GM12878 (cell line): ENCODE results near the gene AQP3.
"Not testable (repeated sequence)": the region's sequence is repeated elsewhere in the genome, so short reads cannot be mapped to it uniquely, and the experiment has no call there.

Experiments used
- CEBPB ChIP-seq, 2 experiments: fragments of 150-350 bp in 1 of 2; IDR thresholded peaks; 2 replicates each; pipeline ENCODE4 v1.6.1; 2012 to 2014; ENCODE audit warnings: low read depth in 2 of 2, low read length in 2 of 2, borderline replicate concordance in 1 of 2, inconsistent platforms in 1 of 2
- NFYB ChIP-seq: IDR thresholded peaks from 2 replicates; pipeline ENCODE4 v1.6.1; 2011; ENCODE audit warnings: low read depth, mild to moderate bottlenecking, low read length, improper control_type of control experiment, moderate library complexity; ENCODE audit not compliant: insufficient read depth
- POLR2A ChIP-seq: IDR thresholded peaks from 2 replicates; pipeline ENCODE4 v1.6.1; 2011; ENCODE audit warnings: low read depth, mild to moderate bottlenecking, low read length
- SP1 ChIP-seq: IDR thresholded peaks from one replicate; pipeline ENCODE4 v1.6.1; 2011; ENCODE audit warnings: low read depth, low read length
- TBL1XR1 ChIP-seq: IDR thresholded peaks from 2 replicates; pipeline ENCODE4 v1.6.1; 2012; ENCODE audit warnings: low read depth, low read length, improper control_type of control experiment
- ZZZ3 ChIP-seq: IDR thresholded peaks from 2 replicates; pipeline ENCODE4 v1.6.1; 2011; ENCODE audit warnings: low read depth; ENCODE audit not compliant: control insufficient read depth, insufficient read length
- TF ChIP-seq, protein P1 (sequence below): fragments of 450-650 bp; IDR thresholded peaks from 2 replicates; pipeline ENCODE4 v1.6.1; 2017; ENCODE audit warnings: antibody characterized with exemption, mild to moderate bottlenecking, moderate library complexity
- TF ChIP-seq, protein P2 (sequence below): fragments of 450-650 bp; IDR thresholded peaks from 2 replicates; pipeline ENCODE4 v1.6.1; 2016; ENCODE audit warnings: mild to moderate bottlenecking, moderate library complexity, borderline replicate concordance
- TF ChIP-seq, protein P3 (sequence below), 3 experiments: IDR thresholded peaks in 2 of 3; conservative IDR thresholded peaks in 1 of 3; 2 replicates each; pipeline ENCODE4 v1.5.1; 2011; ENCODE audit warnings: low read depth in 3 of 3, low read length in 3 of 3, mild to moderate bottlenecking in 3 of 3, control low read depth in 2 of 3, moderate library complexity in 2 of 3, inconsistent platforms in 1 of 3, mixed read lengths in 1 of 3; ENCODE audit not compliant: control insufficient read depth in 2 of 3, insufficient read depth in 1 of 3; ENCODE audit errors: extremely low read depth in 1 of 3

DNA sequence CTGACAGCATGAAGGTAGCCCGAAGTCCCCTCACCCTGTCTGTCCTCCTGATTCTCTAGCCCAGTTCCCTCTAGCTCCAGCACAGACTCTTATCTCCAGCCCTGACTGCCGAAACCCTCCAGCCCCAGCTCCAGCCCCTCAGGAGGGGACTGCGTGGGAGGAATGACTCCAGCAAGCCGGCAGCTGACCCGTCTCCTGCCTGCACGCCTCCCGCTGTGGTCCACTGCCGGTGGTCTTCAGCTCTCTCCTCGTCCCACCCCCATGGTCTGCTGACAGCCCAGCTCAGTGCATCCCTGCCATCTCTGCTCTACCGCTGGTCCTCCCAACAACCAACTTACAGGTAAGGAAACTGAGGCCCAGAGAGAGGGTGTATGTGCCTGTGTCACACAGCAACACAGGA, 45.6 kb downstream of the AQP3 start:
- not testable (repeated sequence) for TF ChIP-seq SP1; TBL1XR1; ZZZ3; POLR2A; CEBPB (IDR thresholded peaks at IDR 0.05; ENCODE audit: borderline replicate concordance in 1 of 2, low read depth in 2 of 2, low read length in 2 of 2); NFYB
- TF ChIP-seq, protein P1, sequence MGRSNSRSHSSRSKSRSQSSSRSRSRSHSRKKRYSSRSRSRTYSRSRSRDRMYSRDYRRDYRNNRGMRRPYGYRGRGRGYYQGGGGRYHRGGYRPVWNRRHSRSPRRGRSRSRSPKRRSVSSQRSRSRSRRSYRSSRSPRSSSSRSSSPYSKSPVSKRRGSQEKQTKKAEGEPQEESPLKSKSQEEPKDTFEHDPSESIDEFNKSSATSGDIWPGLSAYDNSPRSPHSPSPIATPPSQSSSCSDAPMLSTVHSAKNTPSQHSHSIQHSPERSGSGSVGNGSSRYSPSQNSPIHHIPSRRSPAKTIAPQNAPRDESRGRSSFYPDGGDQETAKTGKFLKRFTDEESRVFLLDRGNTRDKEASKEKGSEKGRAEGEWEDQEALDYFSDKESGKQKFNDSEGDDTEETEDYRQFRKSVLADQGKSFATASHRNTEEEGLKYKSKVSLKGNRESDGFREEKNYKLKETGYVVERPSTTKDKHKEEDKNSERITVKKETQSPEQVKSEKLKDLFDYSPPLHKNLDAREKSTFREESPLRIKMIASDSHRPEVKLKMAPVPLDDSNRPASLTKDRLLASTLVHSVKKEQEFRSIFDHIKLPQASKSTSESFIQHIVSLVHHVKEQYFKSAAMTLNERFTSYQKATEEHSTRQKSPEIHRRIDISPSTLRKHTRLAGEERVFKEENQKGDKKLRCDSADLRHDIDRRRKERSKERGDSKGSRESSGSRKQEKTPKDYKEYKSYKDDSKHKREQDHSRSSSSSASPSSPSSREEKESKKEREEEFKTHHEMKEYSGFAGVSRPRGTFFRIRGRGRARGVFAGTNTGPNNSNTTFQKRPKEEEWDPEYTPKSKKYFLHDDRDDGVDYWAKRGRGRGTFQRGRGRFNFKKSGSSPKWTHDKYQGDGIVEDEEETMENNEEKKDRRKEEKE, result not testable (repeated sequence)
- TF ChIP-seq, protein P2, sequence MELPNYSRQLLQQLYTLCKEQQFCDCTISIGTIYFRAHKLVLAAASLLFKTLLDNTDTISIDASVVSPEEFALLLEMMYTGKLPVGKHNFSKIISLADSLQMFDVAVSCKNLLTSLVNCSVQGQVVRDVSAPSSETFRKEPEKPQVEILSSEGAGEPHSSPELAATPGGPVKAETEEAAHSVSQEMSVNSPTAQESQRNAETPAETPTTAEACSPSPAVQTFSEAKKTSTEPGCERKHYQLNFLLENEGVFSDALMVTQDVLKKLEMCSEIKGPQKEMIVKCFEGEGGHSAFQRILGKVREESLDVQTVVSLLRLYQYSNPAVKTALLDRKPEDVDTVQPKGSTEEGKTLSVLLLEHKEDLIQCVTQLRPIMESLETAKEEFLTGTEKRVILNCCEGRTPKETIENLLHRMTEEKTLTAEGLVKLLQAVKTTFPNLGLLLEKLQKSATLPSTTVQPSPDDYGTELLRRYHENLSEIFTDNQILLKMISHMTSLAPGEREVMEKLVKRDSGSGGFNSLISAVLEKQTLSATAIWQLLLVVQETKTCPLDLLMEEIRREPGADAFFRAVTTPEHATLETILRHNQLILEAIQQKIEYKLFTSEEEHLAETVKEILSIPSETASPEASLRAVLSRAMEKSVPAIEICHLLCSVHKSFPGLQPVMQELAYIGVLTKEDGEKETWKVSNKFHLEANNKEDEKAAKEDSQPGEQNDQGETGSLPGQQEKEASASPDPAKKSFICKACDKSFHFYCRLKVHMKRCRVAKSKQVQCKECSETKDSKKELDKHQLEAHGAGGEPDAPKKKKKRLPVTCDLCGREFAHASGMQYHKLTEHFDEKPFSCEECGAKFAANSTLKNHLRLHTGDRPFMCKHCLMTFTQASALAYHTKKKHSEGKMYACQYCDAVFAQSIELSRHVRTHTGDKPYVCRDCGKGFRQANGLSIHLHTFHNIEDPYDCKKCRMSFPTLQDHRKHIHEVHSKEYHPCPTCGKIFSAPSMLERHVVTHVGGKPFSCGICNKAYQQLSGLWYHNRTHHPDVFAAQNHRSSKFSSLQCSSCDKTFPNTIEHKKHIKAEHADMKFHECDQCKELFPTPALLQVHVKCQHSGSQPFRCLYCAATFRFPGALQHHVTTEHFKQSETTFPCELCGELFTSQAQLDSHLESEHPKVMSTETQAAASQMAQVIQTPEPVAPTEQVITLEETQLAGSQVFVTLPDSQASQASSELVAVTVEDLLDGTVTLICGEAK, result not testable (repeated sequence)
- TF ChIP-seq, protein P3, sequence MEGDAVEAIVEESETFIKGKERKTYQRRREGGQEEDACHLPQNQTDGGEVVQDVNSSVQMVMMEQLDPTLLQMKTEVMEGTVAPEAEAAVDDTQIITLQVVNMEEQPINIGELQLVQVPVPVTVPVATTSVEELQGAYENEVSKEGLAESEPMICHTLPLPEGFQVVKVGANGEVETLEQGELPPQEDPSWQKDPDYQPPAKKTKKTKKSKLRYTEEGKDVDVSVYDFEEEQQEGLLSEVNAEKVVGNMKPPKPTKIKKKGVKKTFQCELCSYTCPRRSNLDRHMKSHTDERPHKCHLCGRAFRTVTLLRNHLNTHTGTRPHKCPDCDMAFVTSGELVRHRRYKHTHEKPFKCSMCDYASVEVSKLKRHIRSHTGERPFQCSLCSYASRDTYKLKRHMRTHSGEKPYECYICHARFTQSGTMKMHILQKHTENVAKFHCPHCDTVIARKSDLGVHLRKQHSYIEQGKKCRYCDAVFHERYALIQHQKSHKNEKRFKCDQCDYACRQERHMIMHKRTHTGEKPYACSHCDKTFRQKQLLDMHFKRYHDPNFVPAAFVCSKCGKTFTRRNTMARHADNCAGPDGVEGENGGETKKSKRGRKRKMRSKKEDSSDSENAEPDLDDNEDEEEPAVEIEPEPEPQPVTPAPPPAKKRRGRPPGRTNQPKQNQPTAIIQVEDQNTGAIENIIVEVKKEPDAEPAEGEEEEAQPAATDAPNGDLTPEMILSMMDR (IDR thresholded peaks at IDR 0.05 in 2 of 3, conservative IDR thresholded peaks at IDR 0.05 in 1 of 3; ENCODE audit: control insufficient read depth in 2 of 3, extremely low read depth in 1 of 3, insufficient read depth in 1 of 3, low read depth in 3 of 3, low read length in 3 of 3), result not testable (repeated sequence)
